ENCODE measurements around the gene MT1M. TPM values are rescaled to one million over a fixed set of nuclear protein-coding genes. Genes with fewer than 3 reads are reported as not detected.

Gene MT1M
- total and polyA plus RNA-seq, 12 donors = 0.44 to 50.3 (median 9.3) TPM

DNA sequence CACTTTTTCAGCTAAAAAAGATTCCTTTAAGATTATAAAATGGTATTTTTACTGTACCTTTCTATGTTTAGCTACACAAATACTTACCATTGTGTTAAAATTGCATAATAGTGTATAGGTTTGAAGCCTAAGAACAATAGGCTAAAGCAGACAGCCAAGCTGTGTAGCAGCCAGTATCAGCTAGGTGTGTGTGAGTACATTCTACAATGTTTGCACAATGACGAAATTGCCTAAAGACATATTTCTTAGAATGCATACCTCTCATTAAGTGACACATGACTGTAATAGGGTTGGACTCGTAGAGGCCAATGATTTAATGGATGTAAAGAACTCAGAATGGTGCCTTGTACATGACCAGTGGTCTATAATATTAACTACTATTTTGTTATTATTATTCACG is 17.4 kb downstream of the MT1M start:
- H3K4me1 ChIP-seq (replicated peaks in 1 of 2) = peaks cover 0 to 7% of the 10 kb centered on the region in 2 donors
- no peak overlapping the region for H3K4me3 ChIP-seq
- intact Hi-C loops (cut with DNase I) = no loop called here
- no peaks in the 10 kb centered on the region for H3K36me3 ChIP-seq (replicated peaks in 1 of 2)
- no peak for DNase-seq
- H3K9me3 ChIP-seq (replicated peaks in 1 of 3) = no peaks in the 10 kb centered on the region
- no peaks in the 10 kb centered on the region for H3K27me3 ChIP-seq
- WGBS, 4 donors = 87 to 95% (median 92%) methylated on average over 3 of the region's 3 CpGs
- no peak overlapping the region for H3K27ac ChIP-seq
- TF ChIP-seq POLR2A (IDR thresholded peaks at IDR 0.05) = no peak
- TF ChIP-seq, protein P1, sequence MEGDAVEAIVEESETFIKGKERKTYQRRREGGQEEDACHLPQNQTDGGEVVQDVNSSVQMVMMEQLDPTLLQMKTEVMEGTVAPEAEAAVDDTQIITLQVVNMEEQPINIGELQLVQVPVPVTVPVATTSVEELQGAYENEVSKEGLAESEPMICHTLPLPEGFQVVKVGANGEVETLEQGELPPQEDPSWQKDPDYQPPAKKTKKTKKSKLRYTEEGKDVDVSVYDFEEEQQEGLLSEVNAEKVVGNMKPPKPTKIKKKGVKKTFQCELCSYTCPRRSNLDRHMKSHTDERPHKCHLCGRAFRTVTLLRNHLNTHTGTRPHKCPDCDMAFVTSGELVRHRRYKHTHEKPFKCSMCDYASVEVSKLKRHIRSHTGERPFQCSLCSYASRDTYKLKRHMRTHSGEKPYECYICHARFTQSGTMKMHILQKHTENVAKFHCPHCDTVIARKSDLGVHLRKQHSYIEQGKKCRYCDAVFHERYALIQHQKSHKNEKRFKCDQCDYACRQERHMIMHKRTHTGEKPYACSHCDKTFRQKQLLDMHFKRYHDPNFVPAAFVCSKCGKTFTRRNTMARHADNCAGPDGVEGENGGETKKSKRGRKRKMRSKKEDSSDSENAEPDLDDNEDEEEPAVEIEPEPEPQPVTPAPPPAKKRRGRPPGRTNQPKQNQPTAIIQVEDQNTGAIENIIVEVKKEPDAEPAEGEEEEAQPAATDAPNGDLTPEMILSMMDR (IDR thresholded peaks at IDR 0.05) = no peak

DNA sequence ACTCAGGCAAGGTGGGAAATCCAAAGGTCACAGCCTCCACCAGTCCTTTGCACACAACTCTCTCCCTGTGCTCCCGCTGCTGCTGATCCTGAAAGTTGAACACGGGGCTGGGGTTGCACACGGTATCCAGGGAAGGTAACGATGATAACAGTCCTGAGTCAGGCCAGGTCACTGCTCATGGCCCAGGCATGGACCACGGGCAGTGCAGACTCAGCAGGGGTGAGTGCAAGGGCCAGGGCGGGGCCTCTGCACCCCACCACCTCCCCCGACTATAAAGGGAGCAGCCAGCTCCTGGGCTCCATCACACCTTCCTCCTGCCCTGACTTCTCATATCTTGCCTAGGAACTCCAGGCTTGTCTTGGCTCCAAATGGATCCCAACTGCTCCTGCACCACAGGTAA is 19.1 kb downstream of the MT1M start, which contains the start of gene MT1B:
TSS of gene MT1B (plus strand) at position 301 of the 400 bp plus-strand sequence. CDS start at position 369, 68 bp downstream.
- peaks cover 0 to 7% of the 10 kb centered on the region in 2 donors for H3K4me1 ChIP-seq (replicated peaks in 1 of 2)
- H3K27ac ChIP-seq = no peak within 1 kb of the TSS

DNA sequence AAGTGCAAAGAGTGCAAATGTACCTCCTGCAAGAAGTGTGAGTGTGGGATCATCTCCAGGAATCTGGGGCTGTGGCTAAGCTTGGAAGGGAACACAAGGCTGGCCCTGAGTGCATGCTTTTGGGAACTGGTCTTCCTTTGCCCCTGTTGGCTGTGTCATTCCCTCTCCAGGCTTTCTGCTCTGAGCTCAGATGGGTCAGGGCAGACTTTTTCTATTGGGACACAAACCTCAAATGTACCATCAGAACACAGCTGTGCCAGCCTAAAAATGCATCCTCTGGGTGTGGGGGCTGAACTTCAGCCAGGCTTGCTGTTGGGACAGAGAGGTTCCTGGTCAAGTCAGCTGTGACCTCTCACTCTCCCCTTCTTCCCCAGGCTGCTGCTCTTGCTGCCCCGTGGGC is 20.1 kb downstream of the MT1M start:
- WGBS, 4 donors = 22 to 82% (median 65%) methylated on average over 1 of the region's 1 CpG

More for the DNA sequence above, 19.1 kb downstream of the MT1M start, which contains the start of gene MT1B:
- Histone ChIP-seq H3K9me3 (replicated peaks in 1 of 3) (no peaks in the 10 kb centered on the region), H3K27me3 (no peaks in the 10 kb centered on the region), H3K36me3 (replicated peaks in 1 of 2) (no peaks in the 10 kb centered on the region), H3K4me3 (no peak within 1 kb of the TSS)
- TF ChIP-seq POLR2A (IDR thresholded peaks at IDR 0.05) = no peak
- TF ChIP-seq, protein P1 (IDR thresholded peaks at IDR 0.05) = no peak
- 75 to 84% (median 79%) methylated on average over 4 to 7 of the region's 7 CpGs for WGBS, 4 donors
- no peak for DNase-seq
- intact Hi-C loops (cut with DNase I) = no loop called here

DNA sequence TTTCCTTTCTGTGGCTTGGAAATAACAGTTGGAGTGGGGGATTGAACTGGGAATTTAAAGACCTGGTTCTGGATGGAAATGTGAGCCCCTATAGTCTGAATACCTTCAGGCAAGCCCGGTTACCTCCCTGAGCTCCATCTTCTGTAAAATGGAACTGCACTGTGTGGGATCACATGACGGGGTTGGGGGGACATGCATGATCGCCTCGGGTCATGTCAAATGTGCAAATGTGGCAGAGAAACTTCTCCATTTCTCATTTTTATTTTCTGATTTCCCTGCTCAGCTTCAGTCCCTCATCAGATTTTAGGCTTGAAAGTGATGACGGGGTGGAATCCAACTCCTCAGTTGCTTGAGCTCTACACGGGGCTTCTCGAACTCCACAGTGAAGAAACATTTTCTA is 20.8 kb downstream of the MT1M start:
- H3K36me3 ChIP-seq (replicated peaks in 1 of 2) = no peaks in the 10 kb centered on the region
- H3K4me3 ChIP-seq = no peak overlapping the region
- whole genome bisulfite sequencing, 4 donors = 86 to 89% (median 87%) methylated on average over 7 of the region's 7 CpGs
- no peaks in the 10 kb centered on the region for H3K9me3 ChIP-seq (replicated peaks in 1 of 3)
- intact Hi-C loops (cut with DNase I) = no loop called here
- H3K27me3 ChIP-seq = no peaks in the 10 kb centered on the region
- peaks cover under 1 to 7% of the 10 kb centered on the region in 2 donors for H3K4me1 ChIP-seq (replicated peaks in 1 of 2)
- DNase-seq = no peak
- TF ChIP-seq, protein P1 (IDR thresholded peaks at IDR 0.05) = no peak
- TF ChIP-seq POLR2A (IDR thresholded peaks at IDR 0.05) = no peak
- H3K27ac ChIP-seq = no peak overlapping the region

More for the DNA sequence above, 20.1 kb downstream of the MT1M start:
- peaks cover 0 to 5% of the 10 kb centered on the region in 2 donors for H3K4me1 ChIP-seq (replicated peaks in 1 of 2)
- TF ChIP-seq, protein P1 (IDR thresholded peaks at IDR 0.05) = no peak
- TF ChIP-seq POLR2A (IDR thresholded peaks at IDR 0.05) = no peak
- H3K9me3 ChIP-seq (replicated peaks in 1 of 3) = no peaks in the 10 kb centered on the region
- intact Hi-C loops (cut with DNase I) = no loop called here
- no peaks in the 10 kb centered on the region for H3K27me3 ChIP-seq
- H3K27ac ChIP-seq = no peak overlapping the region
- H3K36me3 ChIP-seq (replicated peaks in 1 of 2) = no peaks in the 10 kb centered on the region
- no peak overlapping the region for H3K4me3 ChIP-seq
- DNase-seq = no peak
